GM18861 (cell line): ENCODE data around the gene SDK2.
A peak's percentile ranks its signal among the peaks of the same experiment; 100 is the strongest.

Experiments used
- ATAC-seq: cut with Tn5 transposase; IDR thresholded peaks from one replicate; pipeline ENCODE4 v1.9.1; 2021; ENCODE audit not compliant: unreplicated experiment

Gene SDK2

GRCh38 chr17:73612031-73612472 is 32.2 kb downstream of the SDK2 start:
- no peak for ATAC-seq

- ATAC-seq, result no peak
Measured at GRCh38 chr17:73611630-73612029, 32.6 kb downstream of the SDK2 start.

GRCh38 chr17:73610331-73610911 is 33.8 kb downstream of the SDK2 start:
- no peak for ATAC-seq

- ATAC-seq, result no peak
Measured at GRCh38 chr17:73609758-73610157, 34.5 kb downstream of the SDK2 start.

GRCh38 chr17:73609060-73609459 is 35.2 kb downstream of the SDK2 start:
- no peak for ATAC-seq

- ATAC-seq, result no peak
Measured at GRCh38 chr17:73605444-73605843, 38.8 kb downstream of the SDK2 start.

- ATAC-seq, result no peak
Measured at GRCh38 chr17:73604476-73604875, 39.8 kb downstream of the SDK2 start.

GRCh38 chr17:73603971-73604370 is 40.3 kb downstream of the SDK2 start:
- no peak for ATAC-seq

- no peak for ATAC-seq
Measured at GRCh38 chr17:73600103-73600871, 44.0 kb downstream of the SDK2 start.

GRCh38 chr17:73599599-73599998 is 44.6 kb downstream of the SDK2 start:
- no peak for ATAC-seq

- no peak for ATAC-seq
Measured at GRCh38 chr17:73598212-73598611, 46.0 kb downstream of the SDK2 start.

- no peak for ATAC-seq
Measured at GRCh38 chr17:73595931-73596330, 48.3 kb downstream of the SDK2 start.

GRCh38 chr17:73595479-73595878 is 48.8 kb downstream of the SDK2 start:
- ATAC-seq, result no peak

GRCh38 chr17:73595068-73595467 is 49.2 kb downstream of the SDK2 start:
- ATAC-seq, result no peak

GRCh38 chr17:73594598-73594997 is 49.6 kb downstream of the SDK2 start:
- ATAC-seq, result no peak

GRCh38 chr17:73594025-73594424 is 50.2 kb downstream of the SDK2 start:
- ATAC-seq, result no peak

- ATAC-seq, result no peak
Measured at GRCh38 chr17:73593249-73593965, 50.8 kb downstream of the SDK2 start.

GRCh38 chr17:73592501-73592961 is 51.7 kb downstream of the SDK2 start:
- no peak for ATAC-seq

GRCh38 chr17:73592079-73592415 is 52.2 kb downstream of the SDK2 start:
- peak; percentile 4 for ATAC-seq

GRCh38 chr17:73591296-73592078 is 52.8 kb downstream of the SDK2 start:
- peak; percentile 80 for ATAC-seq

- no peak for ATAC-seq
Measured at GRCh38 chr17:73589363-73589980, 54.8 kb downstream of the SDK2 start.
